Measurements from ENCODE around the gene CMTM6.

The CMTM6 gene

GRCh38 chr3:32456429-32457130 lies 46.1 kb downstream of the CMTM6 start:
- no peak for DNase-seq (ENCODE audit: low spot score)
- no peak overlapping the region for H3K4me3 ChIP-seq
- H3K27ac ChIP-seq, result no peak overlapping the region
- no peak for TF ChIP-seq CTCF (IDR thresholded peaks at IDR 0.05)

- Histone ChIP-seq H3K27ac (no peak overlapping the region), H3K4me3 (no peak overlapping the region)
- no peak for DNase-seq (ENCODE audit: low spot score)
- TF ChIP-seq CTCF (IDR thresholded peaks at IDR 0.05), result no peak
Measured at GRCh38 chr3:32455609-32456428, 46.8 kb downstream of the CMTM6 start.

- TF ChIP-seq CTCF (IDR thresholded peaks at IDR 0.05), result no peak
- Histone ChIP-seq H3K27ac (no peak overlapping the region), H3K4me3 (no peak overlapping the region)
- DNase-seq (ENCODE audit: low spot score), result no peak
Measured at GRCh38 chr3:32454731-32455608, 47.7 kb downstream of the CMTM6 start.

- Histone ChIP-seq H3K4me3 (no peak overlapping the region), H3K27ac (no peak overlapping the region)
- no peak for DNase-seq (ENCODE audit: low spot score)
- TF ChIP-seq CTCF (IDR thresholded peaks at IDR 0.05), result no peak
Measured at GRCh38 chr3:32454111-32454510, 48.5 kb downstream of the CMTM6 start.

- DNase-seq (ENCODE audit: low spot score), result no peak
- TF ChIP-seq CTCF (IDR thresholded peaks at IDR 0.05), result no peak
- Histone ChIP-seq H3K4me3 (no peak overlapping the region), H3K27ac (no peak overlapping the region)
Measured at GRCh38 chr3:32453346-32453745, 49.3 kb downstream of the CMTM6 start.

GRCh38 chr3:32452009-32452408 lies 50.6 kb downstream of the CMTM6 start:
- no peak for TF ChIP-seq CTCF (IDR thresholded peaks at IDR 0.05)
- no peak overlapping the region for H3K27ac ChIP-seq
- no peak overlapping the region for H3K4me3 ChIP-seq
- DNase-seq (ENCODE audit: low spot score), result no peak
